ENCODE measurements around the gene LPCAT3.
"Not testable (repeated sequence)": the region's sequence is repeated elsewhere in the genome, so short reads cannot be mapped to it uniquely, and the experiment has no call there.

Gene LPCAT3, protein sequence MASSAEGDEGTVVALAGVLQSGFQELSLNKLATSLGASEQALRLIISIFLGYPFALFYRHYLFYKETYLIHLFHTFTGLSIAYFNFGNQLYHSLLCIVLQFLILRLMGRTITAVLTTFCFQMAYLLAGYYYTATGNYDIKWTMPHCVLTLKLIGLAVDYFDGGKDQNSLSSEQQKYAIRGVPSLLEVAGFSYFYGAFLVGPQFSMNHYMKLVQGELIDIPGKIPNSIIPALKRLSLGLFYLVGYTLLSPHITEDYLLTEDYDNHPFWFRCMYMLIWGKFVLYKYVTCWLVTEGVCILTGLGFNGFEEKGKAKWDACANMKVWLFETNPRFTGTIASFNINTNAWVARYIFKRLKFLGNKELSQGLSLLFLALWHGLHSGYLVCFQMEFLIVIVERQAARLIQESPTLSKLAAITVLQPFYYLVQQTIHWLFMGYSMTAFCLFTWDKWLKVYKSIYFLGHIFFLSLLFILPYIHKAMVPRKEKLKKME

GRCh38 chr12:7018350-7019042, at the start of gene LPCAT3:
Gene LPCAT3 (minus strand): TSS chr12:7018476. CDS start chr12:7018424, 52 bp downstream.
- DNase-seq, result peak; percentile 67 to 81

GRCh38 chr12:7067096-7067495, 48.8 kb upstream of the LPCAT3 start:
- DNase-seq, result no peak

DNA sequence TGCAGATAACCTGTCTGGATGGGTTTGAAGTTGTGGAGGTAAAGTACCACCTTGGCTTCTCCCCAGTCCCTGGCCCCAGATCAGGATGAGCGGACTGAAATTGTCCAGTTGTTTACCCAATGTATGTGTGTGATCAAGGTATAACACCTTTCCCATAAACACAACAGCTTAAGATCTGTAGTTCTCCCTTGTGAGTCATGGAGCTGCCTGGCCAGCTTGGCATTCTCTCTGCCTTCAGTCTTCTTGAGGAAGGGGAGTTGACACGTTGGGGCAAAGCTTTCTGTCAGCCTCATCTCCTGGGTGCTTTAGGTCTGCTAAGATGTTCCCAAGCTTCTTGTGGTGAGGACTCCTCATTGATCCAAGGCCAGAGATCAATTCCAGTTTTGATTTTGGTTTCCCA, 48.3 kb upstream of the LPCAT3 start:
- no peak for DNase-seq

- no peak for DNase-seq
Observed at GRCh38 chr12:7065073-7065623, 46.9 kb upstream of the LPCAT3 start.

DNA sequence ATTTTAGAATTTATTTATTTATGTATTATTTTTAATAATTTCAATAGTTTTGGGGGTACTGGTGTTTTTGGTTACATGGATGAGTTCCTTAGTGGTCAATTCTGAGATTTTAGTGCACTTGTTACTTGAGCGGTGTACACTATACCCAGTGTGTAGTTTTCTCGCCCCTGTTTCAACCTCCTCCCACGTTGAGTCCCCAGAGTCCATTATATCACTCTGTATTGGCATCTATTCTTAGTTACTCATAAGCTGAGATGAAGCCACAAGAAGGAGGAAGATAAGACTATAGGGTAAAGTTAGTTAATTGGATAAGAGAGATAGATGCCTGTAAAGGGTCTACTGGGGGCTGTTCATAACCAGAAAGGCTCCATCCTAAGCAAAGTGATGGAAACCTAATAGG, 46.2 kb upstream of the LPCAT3 start:
- DNase-seq, result no peak

DNA sequence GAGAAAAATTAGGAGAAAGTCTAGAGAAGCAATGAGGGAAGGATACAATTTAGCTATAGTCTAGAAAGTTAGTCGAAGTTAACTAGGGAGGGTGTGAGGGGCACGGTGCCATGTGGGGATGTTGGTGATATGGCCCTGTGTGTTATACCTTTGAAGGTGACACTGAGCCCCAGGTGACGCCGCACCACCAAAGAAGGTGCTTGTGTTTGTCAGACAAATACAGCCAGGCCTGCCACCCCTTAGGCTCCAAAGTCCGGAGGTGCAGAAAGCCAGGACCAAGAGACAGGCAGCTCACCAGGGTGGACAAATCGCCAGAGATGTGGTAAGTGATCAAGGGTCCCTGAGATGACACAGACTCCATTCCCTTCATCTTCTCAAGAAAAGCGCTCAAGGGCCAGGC, 43.3 kb upstream of the LPCAT3 start:
- DNase-seq, result no peak

DNA sequence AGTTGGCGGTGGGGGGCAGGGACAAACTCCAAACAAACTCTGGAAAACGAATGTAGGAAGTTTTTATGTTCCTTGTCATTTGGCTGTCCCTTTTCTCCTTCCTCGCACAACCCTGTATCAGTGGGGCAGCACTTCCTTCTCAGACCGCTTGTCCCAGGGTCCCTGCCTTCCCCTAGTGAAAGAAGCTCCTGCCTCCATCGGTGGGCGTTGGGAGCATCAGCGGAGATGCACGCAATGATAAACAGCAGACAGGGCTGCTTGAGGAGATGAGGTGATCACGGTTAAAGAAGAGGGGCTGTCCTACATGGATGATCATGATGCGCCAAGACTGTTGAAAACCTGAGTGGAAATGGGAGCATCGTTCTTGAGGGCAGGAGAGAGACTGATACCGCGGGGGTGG, 42.9 kb upstream of the LPCAT3 start:
- no peak for DNase-seq

DNA sequence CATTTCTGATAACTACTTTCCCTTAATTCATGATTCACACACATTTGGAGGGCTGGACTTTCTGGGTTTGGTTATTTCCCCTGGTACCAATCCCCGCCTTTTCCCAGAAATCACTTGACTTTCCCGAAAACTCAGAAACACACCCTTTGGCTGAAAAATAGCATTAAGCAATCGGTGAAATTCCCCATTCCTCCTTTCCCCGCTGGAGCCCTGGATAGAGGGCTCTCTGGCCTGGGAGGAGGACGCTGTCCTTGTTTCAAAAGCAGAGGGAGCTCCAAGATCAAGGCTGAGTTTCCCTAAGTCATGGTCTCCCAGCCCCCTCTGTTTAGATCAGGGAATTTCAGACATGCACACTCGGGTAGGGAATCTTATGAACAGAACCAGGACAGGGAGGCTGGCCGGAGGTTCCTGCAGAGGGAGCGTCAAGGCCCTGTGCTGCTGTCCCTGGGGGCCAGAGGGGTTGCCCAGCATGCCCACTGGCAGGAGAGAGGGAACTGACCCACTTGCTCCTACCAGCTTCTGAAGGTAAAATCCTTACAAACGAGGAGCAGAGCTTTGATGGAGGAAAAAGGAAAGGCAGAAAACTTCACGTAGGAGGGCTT, 42.2 kb upstream of the LPCAT3 start, which contains the start of gene C1S:
TSS of gene C1S (plus strand) at position 366 of the 602 bp plus-strand sequence. CDS start 1,195 bp downstream, outside the sequence.
- no peak for DNase-seq

DNA sequence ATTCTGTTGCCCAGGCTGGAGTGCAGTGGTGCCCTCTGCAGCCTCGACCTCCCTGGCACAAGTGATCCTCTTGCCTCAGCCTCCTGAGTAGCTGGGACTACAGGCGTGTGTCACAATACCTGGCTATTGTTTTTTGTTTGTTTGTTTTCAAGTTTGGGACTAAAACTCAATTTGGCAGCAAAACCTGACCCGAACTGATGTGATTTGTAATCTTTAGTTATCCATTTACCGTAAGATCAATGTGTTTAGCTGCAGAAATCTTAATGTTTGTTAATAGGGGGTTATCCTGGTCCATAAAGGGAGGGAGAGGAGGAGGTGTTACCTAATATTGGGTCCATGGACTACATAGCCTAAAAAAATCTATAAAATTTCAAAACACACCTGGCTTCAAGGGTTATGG, 41.5 kb upstream of the LPCAT3 start:
- no peak for DNase-seq

- no peak for DNase-seq
Observed at GRCh38 chr12:7058850-7059395, 40.6 kb upstream of the LPCAT3 start.

GRCh38 chr12:7058163-7058845, 40.0 kb upstream of the LPCAT3 start:
- no peak for DNase-seq

GRCh38 chr12:7055736-7056135, 37.5 kb upstream of the LPCAT3 start:
- not testable (repeated sequence) for DNase-seq

GRCh38 chr12:7054925-7055324, 36.6 kb upstream of the LPCAT3 start:
- DNase-seq, result no peak

GRCh38 chr12:7049973-7050372, 31.7 kb upstream of the LPCAT3 start:
- not testable (repeated sequence) for DNase-seq

- not testable (repeated sequence) for DNase-seq
Observed at GRCh38 chr12:7049445-7049951, 31.2 kb upstream of the LPCAT3 start.

GRCh38 chr12:7047306-7047705, 29.0 kb upstream of the LPCAT3 start:
- DNase-seq, result no peak

DNA sequence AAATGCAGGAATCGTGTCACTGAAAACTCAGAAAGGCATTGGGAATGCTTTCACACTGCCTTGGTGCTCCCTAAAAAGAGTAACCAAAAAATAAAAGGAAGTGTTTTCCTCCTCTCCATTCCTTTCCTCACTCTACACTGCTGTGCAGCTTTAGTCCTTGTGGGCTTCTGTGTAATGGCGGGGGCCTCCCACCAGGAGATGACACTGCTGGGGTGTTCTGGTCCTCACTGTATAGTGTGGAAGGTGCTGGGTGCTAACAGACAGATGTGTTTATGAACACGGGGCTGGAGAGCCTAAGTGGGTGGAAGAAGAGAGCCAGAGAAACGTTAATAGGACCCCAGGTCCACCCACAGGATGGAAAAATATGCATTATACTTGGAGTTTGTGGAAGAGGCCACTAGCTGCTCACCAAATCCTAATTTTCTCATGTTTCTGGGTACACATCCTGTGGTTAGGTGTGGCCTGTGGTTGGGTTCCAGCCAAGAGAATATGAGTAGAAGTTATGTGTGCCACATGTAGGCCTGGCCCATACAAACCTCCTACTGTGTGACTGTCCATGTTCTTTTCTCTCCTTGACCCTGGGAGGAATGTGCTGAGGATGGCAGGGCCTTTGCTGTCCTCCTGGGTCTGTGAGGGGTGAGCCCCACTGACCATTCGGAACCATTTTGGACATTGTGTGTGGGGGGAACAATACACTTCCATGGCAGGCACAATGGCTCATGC, 28.3 kb upstream of the LPCAT3 start:
- no peak for DNase-seq

GRCh38 chr12:7045913-7046312, 27.6 kb upstream of the LPCAT3 start:
- DNase-seq, result no peak

GRCh38 chr12:7042842-7043241, 24.6 kb upstream of the LPCAT3 start:
- no peak for DNase-seq

- DNase-seq, result no peak
Observed at GRCh38 chr12:7039403-7039802, 21.1 kb upstream of the LPCAT3 start.

GRCh38 chr12:7038591-7038990, 20.3 kb upstream of the LPCAT3 start:
- no peak for DNase-seq

Data from SHP77 (cell line).